Heart left ventricle (tissue), 13 donors: ENCODE measurements around the gene PRKG1.

Experiments
- POLR2A ChIP-seq, 2 donors: fragments of 450-650 bp; IDR thresholded peaks; one replicate each; pipeline ENCODE4 v1.6.1; 2017; ENCODE audit warnings: antibody characterized with exemption in 2 of 2, mild to moderate bottlenecking in 2 of 2, moderate library complexity in 2 of 2
- TF ChIP-seq, protein P1 (sequence below), 12 donors: fragments of 200-600 bp; sonication (generic) in 4 of 12; IDR thresholded peaks; one replicate each; pipeline versions ENCODE4 v1.5.0 to v1.8.0; 2018 to 2022; ENCODE audit warnings: antibody characterized with exemption in 12 of 12, mild to moderate bottlenecking in 5 of 12
- donor health status: ischemic (EF 13 %, LVEDD 7.1; RV severe dilation, severe dysfunction).
- donor health status: DM: no; HTN: yes; CAD: no.
- donor health status: DM: no; HTN: no; CAD: no.
- donor health status: ischemic (EF 25% LVEDD 6.9; RV normal size, moderate dysfunction).
- donor health status: ischemic (EF 25% LVEDD 5.7; RV mildly dilated, moderate dysfunction).
- donor health status: ischemic (EF 35%, LVEDD 5.7; RV mildly dilated, moderate dysfunction).
- donor health status: nonischemic (EF 11% LVEDD 7.7; RV severe dilation, severe dysfunction).
- donor health status: DM: yes; HTN: yes; CAD: no.
- donor health status: PGD.
- donor health status: ischemic (EF 29% LVEDD 5.4; RV normal size, mild dysfunction).
- donor health status: nonischemic (EF 23%, LVEDD 6.1; RV moderate dilation, normal function).

DNA sequence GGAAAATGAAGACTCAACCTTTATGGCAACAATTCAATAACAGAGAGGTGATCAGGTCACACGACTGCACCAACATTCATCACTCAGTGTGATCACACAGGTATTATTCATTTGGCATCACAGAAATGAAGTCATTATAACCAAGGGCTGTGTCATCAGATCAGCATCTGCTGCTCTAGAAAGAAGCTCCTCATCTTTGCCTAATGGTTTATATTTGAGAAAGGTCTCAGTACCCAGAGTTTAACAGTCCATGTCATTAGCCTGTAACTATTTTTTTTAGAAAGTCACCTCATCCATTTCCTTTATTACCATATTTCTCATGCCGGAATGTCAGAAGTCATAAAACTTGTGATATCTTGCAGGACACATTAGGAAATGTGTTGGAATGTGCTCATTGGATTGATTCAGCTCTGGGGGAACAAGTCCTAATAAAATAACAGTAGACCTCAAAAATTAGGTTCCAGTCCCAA, 45.1 kb upstream of the PRKG1 start:
- TF ChIP-seq, protein P1, sequence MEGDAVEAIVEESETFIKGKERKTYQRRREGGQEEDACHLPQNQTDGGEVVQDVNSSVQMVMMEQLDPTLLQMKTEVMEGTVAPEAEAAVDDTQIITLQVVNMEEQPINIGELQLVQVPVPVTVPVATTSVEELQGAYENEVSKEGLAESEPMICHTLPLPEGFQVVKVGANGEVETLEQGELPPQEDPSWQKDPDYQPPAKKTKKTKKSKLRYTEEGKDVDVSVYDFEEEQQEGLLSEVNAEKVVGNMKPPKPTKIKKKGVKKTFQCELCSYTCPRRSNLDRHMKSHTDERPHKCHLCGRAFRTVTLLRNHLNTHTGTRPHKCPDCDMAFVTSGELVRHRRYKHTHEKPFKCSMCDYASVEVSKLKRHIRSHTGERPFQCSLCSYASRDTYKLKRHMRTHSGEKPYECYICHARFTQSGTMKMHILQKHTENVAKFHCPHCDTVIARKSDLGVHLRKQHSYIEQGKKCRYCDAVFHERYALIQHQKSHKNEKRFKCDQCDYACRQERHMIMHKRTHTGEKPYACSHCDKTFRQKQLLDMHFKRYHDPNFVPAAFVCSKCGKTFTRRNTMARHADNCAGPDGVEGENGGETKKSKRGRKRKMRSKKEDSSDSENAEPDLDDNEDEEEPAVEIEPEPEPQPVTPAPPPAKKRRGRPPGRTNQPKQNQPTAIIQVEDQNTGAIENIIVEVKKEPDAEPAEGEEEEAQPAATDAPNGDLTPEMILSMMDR (IDR thresholded peaks at IDR 0.05) = no peak
- no peak for TF ChIP-seq POLR2A (IDR thresholded peaks at IDR 0.05)
